ENCODE measurements around the gene HNRNPU.

HNRNPU gene

GRCh38 chr1:244800821-244801220, 63.5 kb downstream of the HNRNPU start:
- DNase-seq: no peak

Data from SHP77 treated with DMSO at 0.1 percent for 48 hours (cell line).